Lower leg skin (tissue), 3 donors: ENCODE data around the gene FCGBP.

ENCODE experiments used
- CTCF ChIP-seq, 3 donors: fragments of 450-650 bp; IDR thresholded peaks; one replicate each; pipeline ENCODE4 v1.5.1; 2016; ENCODE audit warnings: antibody characterized with exemption in 3 of 3, mild to moderate bottlenecking in 3 of 3, moderate library complexity in 2 of 3
- POLR2A ChIP-seq, 2 donors: fragments of 450-650 bp; IDR thresholded peaks; one replicate each; pipeline ENCODE4 v1.6.1; 2016 to 2017; ENCODE audit warnings: antibody characterized with exemption in 2 of 2, mild to moderate bottlenecking in 1 of 2, moderate library complexity in 1 of 2

- no peak for TF ChIP-seq POLR2A (IDR thresholded peaks at IDR 0.05)
- TF ChIP-seq CTCF (IDR thresholded peaks at IDR 0.05): no peak
Observed at GRCh38 chr19:39923862-39924261, 10.6 kb downstream of the FCGBP start.
